ELF-1 (cell line): Measurements from ENCODE around the gene SLC35B3.
"Not testable (repeated sequence)": the region's sequence is repeated elsewhere in the genome, so short reads cannot be mapped to it uniquely, and the experiment has no call there.

ENCODE experiments used
- DNase-seq: peaks from one replicate; pipeline ENCODE4 v3.0.0-alpha.2; 2016; ENCODE audit warnings: low read depth, low spot score

The SLC35B3 gene

DNA sequence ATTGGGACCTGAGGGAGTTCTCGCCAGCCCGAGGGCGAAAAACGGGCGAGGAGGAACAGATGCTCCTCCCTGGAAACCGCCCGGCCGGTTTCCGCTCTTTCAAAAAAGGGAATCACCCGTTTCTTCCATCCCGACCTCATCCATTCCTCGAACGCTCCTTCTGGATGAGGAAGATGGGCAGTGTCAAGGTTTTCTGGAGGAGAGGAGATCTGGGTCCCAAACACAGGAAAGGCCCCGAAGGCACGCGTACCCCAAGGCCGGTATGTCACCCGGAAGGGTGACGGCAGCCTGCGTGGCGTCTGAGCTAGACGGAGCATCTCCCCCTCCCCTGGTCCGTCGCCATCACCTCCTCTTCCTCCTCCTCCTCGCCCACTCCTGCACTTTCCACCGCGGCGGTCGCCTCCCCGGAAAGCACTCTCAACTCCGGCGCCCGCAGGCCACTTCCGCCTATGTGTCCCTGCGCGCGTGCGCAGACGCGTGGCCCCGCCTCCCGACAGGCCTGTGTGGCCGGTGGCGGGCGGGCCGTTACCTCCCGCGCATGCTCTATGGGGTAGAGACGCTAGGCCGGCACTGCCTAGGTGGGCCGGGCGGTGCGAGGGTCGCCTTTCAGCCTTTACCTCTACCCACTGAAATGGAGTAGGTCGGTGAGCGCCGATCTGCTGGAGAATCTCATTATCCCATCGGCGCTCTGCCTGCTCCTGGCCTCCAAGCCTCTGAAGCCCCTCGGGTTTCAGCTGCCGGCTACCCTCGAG lies at the start of gene SLC35B3:
Gene SLC35B3, minus strand, starts transcription at position 453 of the 752 bp plus-strand sequence.
- peak; percentile 95 for DNase-seq

DNA sequence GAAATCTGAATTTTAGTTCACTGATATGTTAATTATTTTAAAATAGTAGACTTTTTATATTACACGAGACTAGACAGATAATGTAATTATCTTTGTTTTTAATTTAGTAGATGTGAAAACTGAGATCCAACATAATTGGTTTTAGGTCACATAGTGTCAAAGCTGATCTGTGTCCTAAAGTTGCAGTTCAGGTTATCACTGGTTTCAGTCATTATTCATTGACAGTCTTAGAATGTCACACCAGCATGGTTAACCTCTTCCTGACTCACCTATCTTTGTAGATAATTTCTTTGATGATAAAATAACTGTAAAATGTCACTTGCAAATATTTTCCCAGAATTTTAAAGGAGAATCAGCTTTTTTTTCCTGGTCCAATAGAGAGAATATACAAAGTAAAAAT lies 48.3 kb upstream of the SLC35B3 start:
- no peak for DNase-seq

GRCh38 chr6:8481727-8482126 lies 46.4 kb upstream of the SLC35B3 start:
- DNase-seq: no peak

DNA sequence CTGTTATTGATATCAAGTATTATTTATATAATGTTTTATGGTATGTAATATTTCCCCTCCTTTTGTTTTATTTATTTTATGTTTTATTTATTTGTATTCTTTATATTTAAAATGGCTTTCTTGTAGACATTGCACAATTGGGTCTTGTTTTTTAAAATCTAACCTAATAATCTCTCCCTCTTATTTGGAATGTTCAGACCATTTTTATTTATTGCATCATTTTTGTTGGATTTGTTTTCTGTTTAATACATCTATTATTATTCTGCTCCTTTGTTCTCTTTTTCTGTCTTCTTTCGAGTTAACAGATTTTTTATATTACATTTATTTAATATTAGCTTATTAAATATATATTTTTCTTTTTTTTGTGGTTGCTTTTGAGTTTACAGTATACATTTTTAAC lies 43.1 kb upstream of the SLC35B3 start:
- no peak for DNase-seq

GRCh38 chr6:8476656-8477055 lies 41.3 kb upstream of the SLC35B3 start:
- DNase-seq: no peak

DNA sequence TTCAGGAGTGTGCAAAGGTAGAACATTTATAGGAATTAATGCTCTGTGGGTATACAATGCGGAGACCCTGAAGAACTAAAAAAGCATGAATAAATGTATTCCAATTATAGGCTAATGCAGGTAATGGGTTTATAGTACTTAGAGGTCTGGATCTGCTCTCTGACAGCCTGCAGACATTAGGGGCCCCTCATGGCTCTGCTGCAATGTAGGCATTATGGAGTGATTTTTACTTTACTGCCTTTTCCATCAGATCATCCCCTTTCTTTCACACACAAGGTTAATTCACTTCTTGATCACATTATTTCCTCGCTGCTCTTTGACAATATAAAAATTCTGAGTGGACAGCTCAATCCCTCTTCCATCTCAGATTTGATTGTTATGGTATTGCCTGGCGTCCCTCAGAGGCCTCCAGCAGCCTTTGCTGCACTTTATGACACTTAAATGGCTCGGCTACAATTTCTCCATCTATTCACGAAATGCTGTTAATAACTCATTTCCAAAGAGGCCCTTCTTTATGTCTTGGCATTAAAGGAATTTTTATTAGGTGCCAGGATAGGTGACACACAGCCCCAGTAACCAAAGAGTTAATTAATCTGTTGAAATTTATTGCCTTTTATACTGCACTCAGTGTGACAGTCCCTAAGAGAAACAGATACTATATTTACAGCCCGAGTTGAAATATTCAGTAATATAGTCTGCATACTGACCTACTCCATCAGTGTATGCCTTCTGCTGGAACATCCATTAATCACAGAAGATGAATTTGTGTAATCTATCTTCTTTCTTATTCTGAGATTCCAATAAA lies 33.4 kb upstream of the SLC35B3 start:
- no peak for DNase-seq

DNA sequence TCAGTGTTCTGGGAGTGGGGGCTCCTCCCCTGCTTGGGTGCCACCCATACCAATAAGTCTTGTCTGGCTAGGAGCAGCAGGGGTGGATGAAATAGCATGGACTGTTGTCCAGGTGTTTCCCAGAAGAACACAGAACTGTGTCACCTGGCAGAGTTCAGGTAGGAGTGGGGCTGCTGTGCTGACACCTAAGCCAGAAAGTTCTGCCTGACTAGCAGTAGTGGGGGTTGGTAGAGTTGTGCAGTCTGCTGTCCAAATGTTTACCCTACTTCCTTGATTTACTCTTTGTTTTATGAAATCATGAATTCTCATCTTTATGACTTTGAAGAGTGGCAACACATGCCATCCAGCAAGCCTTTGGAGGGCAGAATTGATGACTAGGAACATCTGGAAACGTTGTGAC lies 27.3 kb upstream of the SLC35B3 start:
- no peak for DNase-seq

DNA sequence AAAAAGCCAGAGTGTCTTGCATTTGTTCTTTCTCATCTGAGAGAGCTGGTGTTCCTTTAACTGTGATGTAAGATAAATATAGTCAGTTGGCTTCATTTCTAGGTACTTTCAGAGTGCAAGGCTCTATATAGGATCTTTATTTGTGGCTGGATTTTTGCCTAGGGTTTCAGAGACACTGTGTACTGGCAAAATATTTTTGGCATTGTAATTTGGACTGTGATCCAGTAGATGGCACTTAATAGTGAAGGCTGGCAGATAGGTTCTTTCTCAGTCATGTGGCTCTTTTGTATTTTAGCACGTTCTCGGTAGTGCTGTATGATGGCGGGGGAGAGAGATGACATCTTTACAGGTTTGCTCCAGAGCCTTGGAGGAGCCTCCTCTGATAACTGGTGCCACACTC lies 26.8 kb upstream of the SLC35B3 start:
- no peak for DNase-seq

GRCh38 chr6:8446391-8446790 lies 11.0 kb upstream of the SLC35B3 start:
- no peak for DNase-seq

GRCh38 chr6:8445930-8446329 lies 10.6 kb upstream of the SLC35B3 start:
- DNase-seq: not testable (repeated sequence)

DNA sequence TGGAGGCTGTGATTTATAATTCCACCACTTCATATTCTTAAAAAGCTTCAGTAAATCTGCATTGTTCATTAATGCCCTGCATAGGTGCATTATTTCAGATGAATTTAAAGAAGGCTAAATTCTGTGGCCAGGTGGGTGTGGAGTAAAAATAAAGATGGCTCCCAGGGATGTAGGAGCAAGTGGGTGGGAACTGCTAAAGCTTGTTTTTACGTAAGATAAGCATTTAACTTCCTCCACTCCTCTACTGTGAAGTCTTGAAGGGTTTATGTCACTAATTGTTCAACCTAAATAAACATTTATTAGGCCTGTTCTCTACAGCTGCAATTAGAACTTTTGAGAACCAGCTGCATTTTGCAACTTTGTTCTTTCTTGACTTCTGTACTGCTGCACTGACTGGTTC lies 6.8 kb upstream of the SLC35B3 start:
- no peak for DNase-seq

DNA sequence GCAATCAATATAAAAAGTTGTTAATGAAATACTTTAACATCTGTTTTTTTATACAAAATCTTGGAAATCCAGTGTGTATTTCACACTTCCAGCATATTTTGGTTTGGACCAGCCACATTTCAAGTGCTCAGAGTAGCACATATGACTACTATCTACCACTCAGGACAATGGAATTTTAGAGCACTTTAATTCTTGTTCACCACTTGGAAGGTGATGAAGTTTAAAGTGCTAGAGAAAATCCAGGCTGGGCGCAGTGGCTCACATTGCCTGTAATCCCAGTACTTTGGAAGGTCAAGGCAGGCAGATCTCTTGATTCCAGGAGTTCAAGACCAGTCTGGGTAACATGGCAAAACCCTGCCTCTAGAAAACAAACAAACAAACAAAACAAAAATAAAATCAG lies 6.1 kb upstream of the SLC35B3 start:
- DNase-seq: no peak

DNA sequence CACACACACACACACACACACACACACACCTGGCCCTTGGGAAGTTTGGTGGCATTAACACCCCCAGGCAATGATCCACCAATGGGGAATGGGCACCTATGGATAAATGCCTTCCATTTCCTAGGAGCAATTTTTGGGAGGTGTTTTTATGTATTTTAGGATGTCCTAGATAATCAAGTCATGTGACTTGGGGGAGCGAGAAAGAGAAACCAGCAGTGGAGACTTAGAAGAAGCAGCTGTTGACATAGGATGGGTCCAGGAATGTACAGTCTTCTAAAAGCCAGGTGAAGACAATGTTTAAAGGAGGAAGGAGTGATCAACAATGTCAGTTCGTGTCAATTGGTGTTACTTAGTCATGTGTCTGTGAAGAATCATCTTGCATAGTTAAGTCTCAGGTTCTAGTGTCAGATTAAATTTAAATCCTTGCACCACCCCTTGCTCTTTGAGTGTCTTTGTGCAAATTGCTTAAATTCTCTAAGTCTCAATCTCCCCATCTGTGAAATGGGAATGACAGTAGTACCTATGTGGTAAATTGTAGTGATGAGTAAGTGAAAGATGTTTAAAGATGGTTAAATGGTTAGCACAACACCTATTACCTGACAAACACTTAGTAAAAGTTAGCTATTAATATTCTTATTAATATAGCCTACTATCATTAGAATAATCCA lies 4.4 kb upstream of the SLC35B3 start:
- DNase-seq: no peak

- peak; percentile 8 for DNase-seq
Observed at GRCh38 chr6:8437813-8438212, 2.5 kb upstream of the SLC35B3 start.

- DNase-seq: no peak
Observed at GRCh38 chr6:8436966-8437365, 1.6 kb upstream of the SLC35B3 start.

DNA sequence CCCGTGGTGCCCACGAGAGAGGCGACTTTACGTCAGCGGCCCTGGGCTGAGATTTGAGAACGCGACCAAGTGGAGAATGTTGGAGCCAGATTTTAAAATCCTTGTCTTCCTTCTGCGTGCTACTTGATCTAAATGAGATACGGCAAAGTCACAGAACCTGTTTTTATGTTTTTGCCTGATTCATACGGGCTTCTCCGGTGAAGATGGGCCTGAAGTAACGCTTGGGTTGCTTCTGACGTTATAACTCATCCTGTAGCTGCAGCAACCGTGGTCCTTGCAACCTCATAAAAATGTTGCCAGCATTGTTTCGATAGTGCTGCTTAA lies 462 bp upstream of the SLC35B3 start:
- DNase-seq: no peak

DNA sequence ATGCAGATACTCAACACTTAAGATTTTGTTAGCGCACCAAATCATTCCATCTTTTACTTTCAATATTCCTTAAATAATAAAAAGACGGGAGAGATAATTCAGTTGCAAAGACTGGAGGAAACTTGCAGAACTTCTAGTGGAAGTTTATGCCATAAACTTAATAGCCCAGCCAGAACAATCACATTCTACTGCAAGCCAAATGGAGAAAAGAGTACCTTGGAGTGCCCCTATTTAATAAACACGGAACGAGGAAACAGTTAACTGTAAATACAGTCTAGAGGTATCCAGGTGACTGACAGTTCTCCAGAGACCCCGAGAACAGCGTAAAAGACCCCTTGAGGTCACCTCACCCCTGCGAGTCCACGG lies 635 bp downstream of the SLC35B3 start:
- no peak for DNase-seq

GRCh38 chr6:8432614-8433013 lies 2.7 kb downstream of the SLC35B3 start:
- no peak for DNase-seq

- no peak for DNase-seq
Observed at GRCh38 chr6:8429821-8430220, 5.5 kb downstream of the SLC35B3 start.

- DNase-seq: not testable (repeated sequence)
Observed at GRCh38 chr6:8426544-8426943, 8.8 kb downstream of the SLC35B3 start.

DNA sequence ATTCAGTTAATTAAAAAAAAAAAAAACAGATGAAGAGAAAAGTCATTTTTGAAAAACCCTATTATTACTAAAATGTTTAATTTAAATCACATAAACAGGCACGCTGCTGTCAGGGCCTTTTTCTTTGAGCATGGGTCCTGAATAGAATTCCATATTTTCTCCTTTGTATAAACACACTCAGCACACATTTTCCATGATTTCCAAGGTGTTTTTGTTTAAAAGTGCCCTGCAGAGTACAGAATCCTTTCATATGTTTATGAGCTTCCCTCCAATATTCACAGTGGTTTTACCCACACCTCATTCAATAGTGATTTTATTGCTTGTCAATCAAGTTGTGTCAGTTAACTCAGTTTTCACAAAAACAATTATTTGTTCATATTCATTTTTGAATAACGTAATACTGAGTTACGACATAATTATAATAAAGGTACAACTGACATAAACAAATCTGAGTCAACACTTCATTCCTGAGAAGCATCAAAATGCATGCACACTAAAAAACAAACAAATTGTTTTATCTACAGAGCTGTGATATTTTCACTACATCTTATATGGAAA lies 15.2 kb downstream of the SLC35B3 start:
- DNase-seq: no peak

GRCh38 chr6:8415913-8416312 lies 19.4 kb downstream of the SLC35B3 start:
- no peak for DNase-seq
